Heart right ventricle (tissue), 16 donors: ENCODE data around the gene PRAF2. TPM values are rescaled to one million over a fixed set of nuclear protein-coding genes. Genes with fewer than 3 reads are reported as not detected.

Source experiments
- ATAC-seq, 8 donors: fragments of 200-7000 bp; cut with Tn5 transposase; one replicate each; pipeline ENCODE4 v1.9.1; 2020; ENCODE audit warnings: mild to moderate bottlenecking in 8 of 8, moderate library complexity in 8 of 8, moderate number of reproducible peaks in 1 of 8
- DNase-seq, 2 donors: peaks; one replicate each; pipeline ENCODE4 v3.0.0-alpha.2; 2020
- H3K27ac ChIP-seq, 10 donors: fragments of 200-600 bp; sonication (generic) in 2 of 10; one replicate each; pipeline versions ENCODE4 v1.5.0 to v1.8.0; 2020 to 2022; ENCODE audit warnings: mild to moderate bottlenecking in 3 of 10
- H3K27me3 ChIP-seq, 7 donors: fragments of 200-600 bp; one replicate each; pipeline ENCODE4 v1.8.0; 2021 to 2022; ENCODE audit warnings: mild to moderate bottlenecking in 2 of 7
- H3K36me3 ChIP-seq, 9 donors: fragments of 200-600 bp; sonication (generic) in 1 of 9; one replicate each; pipeline versions ENCODE4 v1.5.0 to v1.8.0; 2020 to 2022; ENCODE audit warnings: mild to moderate bottlenecking in 2 of 9
- H3K4me1 ChIP-seq, 9 donors: fragments of 200-600 bp; sonication (generic) in 1 of 9; one replicate each; pipeline versions ENCODE4 v1.5.0 to v1.8.0; 2020 to 2022; ENCODE audit warnings: mild to moderate bottlenecking in 4 of 9
- H3K4me3 ChIP-seq, 10 donors: fragments of 200-600 bp; sonication (generic) in 2 of 10; one replicate each; pipeline versions ENCODE4 v1.5.0 to v1.8.0; 2020 to 2022; ENCODE audit warnings: mild to moderate bottlenecking in 7 of 10, moderate library complexity in 2 of 10
- H3K9me3 ChIP-seq, 11 donors: fragments of 200-600 bp in 10 of 11; sonication (generic) in 2 of 11; one replicate each; pipeline versions ENCODE4 v1.5.0 to v1.8.0; 2013 to 2022; ENCODE audit warnings: mild to moderate bottlenecking in 2 of 11, control low read depth in 1 of 11, moderate library complexity in 1 of 11
- WGBS, 2 donors: extraction: QIAGEN DNeasy Blood & Tissue Kit; methylation state at CpG; one replicate each; pipeline ENCODE4 v1.1.7; 2013; ENCODE audit warnings: inconsistent platforms in 1 of 2; 5-methylcytosine and 5-hydroxymethylcytosine counted together
- intact Hi-C, 10 donors: fragments of 100-400 bp; cut with DNase I; formaldehyde crosslinking; loops; one replicate each; pipeline versions ENCODE4 v1.11.1 to v1.14.2; 2022
- polyA plus RNA-seq, 2 donors: library from polyadenylated mRNA; stranded (reverse); fragments of 200-250 nt; gene quantifications; one replicate each; pipeline ENCODE4 v1.2.3, GENCODE V29; 2013
- total RNA-seq, 10 donors: library from RNA; stranded (reverse); fragmentation: NEBNext Ultra II Directional in 3 of 10; extraction: Animal tissue kit (Norgen Biotek cat#: 25700) in 3 of 10; gene quantifications; one replicate each; pipeline versions ENCODE4 v1.2.1 to v1.2.4, GENCODE V29; 2021 to 2023
- TF ChIP-seq, protein P1 (sequence below), 9 donors: fragments of 200-600 bp; sonication (generic) in 2 of 9; IDR thresholded peaks; one replicate each; pipeline versions ENCODE4 v1.5.0 to v1.8.0; 2021 to 2022; ENCODE audit warnings: antibody characterized with exemption in 9 of 9, mild to moderate bottlenecking in 5 of 9, moderate library complexity in 1 of 9
- donor health status: Arrhythmogenic right ventricular cardiomyopathy.
- donor health status: ischemic (EF 13 %, LVEDD 7.1; RV severe dilation, severe dysfunction).
- donor health status: healthy with polysubstance abuse.
- donor health status: DM: no; HTN: yes; CAD: no.
- donor health status: DM: no; HTN: no; CAD: no.
- donor health status: ischemic (EF 25% LVEDD 6.9; RV normal size, moderate dysfunction).
- donor health status: ischemic (EF 25% LVEDD 5.7; RV mildly dilated, moderate dysfunction).
- donor health status: healthy.
- donor health status: DM: yes; HTN: yes; CAD: no.
- donor health status: Ischemic cardiomyopathy.
- donor health status: ischemic (EF 35%, LVEDD 5.7; RV mildly dilated, moderate dysfunction).
- donor health status: nonischemic (EF 11% LVEDD 7.7; RV severe dilation, severe dysfunction).
- donor health status: DM: yes; HTN: yes; CAD: no.
- donor health status: PGD.
- donor health status: ischemic (EF 29% LVEDD 5.4; RV normal size, mild dysfunction).
- donor health status: nonischemic (EF 23%, LVEDD 6.1; RV moderate dilation, normal function).

Gene PRAF2
- total and polyA plus RNA-seq, 12 donors = 5.4 to 26.5 (median 8.7) TPM

- H3K9me3 ChIP-seq = no peaks in the 10 kb centered on the region
- TF ChIP-seq, protein P1, sequence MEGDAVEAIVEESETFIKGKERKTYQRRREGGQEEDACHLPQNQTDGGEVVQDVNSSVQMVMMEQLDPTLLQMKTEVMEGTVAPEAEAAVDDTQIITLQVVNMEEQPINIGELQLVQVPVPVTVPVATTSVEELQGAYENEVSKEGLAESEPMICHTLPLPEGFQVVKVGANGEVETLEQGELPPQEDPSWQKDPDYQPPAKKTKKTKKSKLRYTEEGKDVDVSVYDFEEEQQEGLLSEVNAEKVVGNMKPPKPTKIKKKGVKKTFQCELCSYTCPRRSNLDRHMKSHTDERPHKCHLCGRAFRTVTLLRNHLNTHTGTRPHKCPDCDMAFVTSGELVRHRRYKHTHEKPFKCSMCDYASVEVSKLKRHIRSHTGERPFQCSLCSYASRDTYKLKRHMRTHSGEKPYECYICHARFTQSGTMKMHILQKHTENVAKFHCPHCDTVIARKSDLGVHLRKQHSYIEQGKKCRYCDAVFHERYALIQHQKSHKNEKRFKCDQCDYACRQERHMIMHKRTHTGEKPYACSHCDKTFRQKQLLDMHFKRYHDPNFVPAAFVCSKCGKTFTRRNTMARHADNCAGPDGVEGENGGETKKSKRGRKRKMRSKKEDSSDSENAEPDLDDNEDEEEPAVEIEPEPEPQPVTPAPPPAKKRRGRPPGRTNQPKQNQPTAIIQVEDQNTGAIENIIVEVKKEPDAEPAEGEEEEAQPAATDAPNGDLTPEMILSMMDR (IDR thresholded peaks at IDR 0.05) = no peak
- no peaks in the 10 kb centered on the region for H3K27me3 ChIP-seq
- no peak overlapping the region for H3K27ac ChIP-seq
- H3K4me3 ChIP-seq = no peak overlapping the region
- no peaks in the 10 kb centered on the region for H3K4me1 ChIP-seq
- intact Hi-C loops = no loop called here
- DNase-seq (no peak), ATAC-seq (no peak)
- WGBS, 2 donors = 69 to 72% methylated on average over 7 of the region's 7 CpGs
- peaks cover 0 to 4% (median 0%) of the 10 kb centered on the region in 9 donors for H3K36me3 ChIP-seq
These were observed 12.3 kb downstream of the PRAF2 start for GRCh38 chrX:49061490-49061889.

DNA sequence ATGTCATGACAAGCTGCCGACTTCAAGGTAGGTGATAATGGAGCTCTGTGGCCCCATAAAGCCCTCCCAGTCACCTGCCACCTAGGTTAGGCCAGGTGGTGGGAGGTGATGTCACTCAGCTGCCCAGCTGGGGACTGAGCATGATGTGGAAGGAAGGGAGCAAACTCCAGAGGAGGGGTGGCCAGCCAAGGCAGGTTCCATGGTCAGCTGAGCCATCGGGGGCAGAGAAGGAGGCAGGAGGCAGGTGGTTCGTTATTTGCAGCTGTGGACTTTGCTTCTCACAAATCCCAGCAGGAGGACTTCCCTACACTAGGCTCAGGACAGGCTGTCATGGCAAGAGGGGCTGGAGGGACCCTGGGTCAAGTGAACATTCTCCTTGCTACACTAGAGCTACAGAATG is 12.9 kb downstream of the PRAF2 start:
- H3K4me3 ChIP-seq = no peak overlapping the region
- H3K27me3 ChIP-seq = no peaks in the 10 kb centered on the region
- TF ChIP-seq, protein P1 (IDR thresholded peaks at IDR 0.05) = no peak
- DNase-seq = no peak
- H3K9me3 ChIP-seq = no peaks in the 10 kb centered on the region
- 96 to 97% methylated on average over 3 of the region's 3 CpGs for WGBS, 2 donors
- H3K27ac ChIP-seq = no peak overlapping the region
- H3K36me3 ChIP-seq = peaks cover 0 to 4% (median 0%) of the 10 kb centered on the region in 9 donors
- H3K4me1 ChIP-seq = no peaks in the 10 kb centered on the region
- intact Hi-C loops = no loop called here
- ATAC-seq = no peak

DNA sequence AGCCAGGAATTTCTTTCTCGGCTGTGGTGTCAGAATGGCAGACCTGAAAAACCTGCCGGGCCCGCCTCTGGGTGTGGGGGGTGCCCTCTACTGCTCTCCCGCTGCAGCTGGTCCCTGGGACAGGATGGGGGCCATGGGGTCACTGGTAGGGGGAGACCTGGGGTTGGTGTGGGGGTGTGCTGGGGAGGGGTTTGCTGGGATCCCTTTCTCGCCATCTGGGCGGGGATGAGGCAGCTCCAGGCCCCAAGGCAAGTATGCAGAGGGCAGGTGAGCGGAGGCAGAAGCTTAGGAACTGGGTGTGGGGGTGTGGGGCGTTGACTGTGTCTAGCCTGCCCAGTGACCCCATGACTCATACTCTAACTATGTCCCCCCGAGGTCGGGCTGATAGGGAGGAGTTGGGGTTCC is 14.1 kb downstream of the PRAF2 start:
- peaks cover 0 to 4% (median 0%) of the 10 kb centered on the region in 9 donors for H3K36me3 ChIP-seq
- intact Hi-C loops = no loop called here
- H3K9me3 ChIP-seq = no peaks in the 10 kb centered on the region
- DNase-seq = no peak
- 69 to 79% methylated on average over 10 of the region's 10 CpGs for WGBS, 2 donors
- TF ChIP-seq, protein P1 (IDR thresholded peaks at IDR 0.05) = no peak
- no peak overlapping the region for H3K27ac ChIP-seq
- H3K4me1 ChIP-seq = no peaks in the 10 kb centered on the region
- no peak overlapping the region for H3K4me3 ChIP-seq
- no peak for ATAC-seq
- no peaks in the 10 kb centered on the region for H3K27me3 ChIP-seq

DNA sequence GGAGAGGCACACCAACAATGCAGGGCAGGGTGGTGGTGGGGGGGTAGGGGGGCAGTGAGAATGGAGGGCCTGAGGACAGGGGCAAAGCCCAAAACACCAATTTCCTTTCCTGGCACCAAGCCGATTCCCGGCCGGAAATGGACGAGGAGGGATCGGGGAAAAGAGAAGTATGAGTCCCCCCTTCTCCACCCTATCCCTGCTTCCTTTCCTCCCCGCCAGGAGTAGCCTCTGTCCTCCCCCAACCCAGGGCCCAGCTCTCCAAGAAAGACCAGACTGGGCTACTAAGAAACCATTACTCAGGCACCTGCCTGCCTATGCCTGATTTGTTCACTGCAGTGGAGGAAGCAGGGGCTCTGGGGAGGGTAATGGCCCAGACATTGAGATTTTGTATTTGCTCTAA is 14.6 kb downstream of the PRAF2 start:
- H3K27me3 ChIP-seq = no peaks in the 10 kb centered on the region
- DNase-seq (no peak), ATAC-seq (no peak)
- no peak overlapping the region for H3K27ac ChIP-seq
- WGBS, 2 donors = 43 to 61% methylated on average over 6 of the region's 6 CpGs
- TF ChIP-seq, protein P1 (IDR thresholded peaks at IDR 0.05) = no peak
- H3K9me3 ChIP-seq = no peaks in the 10 kb centered on the region
- H3K4me1 ChIP-seq = no peaks in the 10 kb centered on the region
- intact Hi-C loops = no loop called here
- peaks cover 0 to 4% (median 0%) of the 10 kb centered on the region in 9 donors for H3K36me3 ChIP-seq
- H3K4me3 ChIP-seq = peak overlapping the region in 1 of 10 donors; percentile 3
